Keratinocyte (primary cell): ENCODE data around the gene ADGRD1. TPM values are rescaled to one million over a fixed set of nuclear protein-coding genes. Genes with fewer than 3 reads are reported as not detected.

Source experiments
- DNase-seq: peaks from one replicate; pipeline ENCODE4 v3.0.0-alpha.2; 2011; ENCODE audit warnings: low read depth, missing footprints, low spot score
- FAIRE-seq: peaks from 2 replicates; lab custom pipeline; 2011; peaks lifted over from hg19 to GRCh38; lab: Jason Lieb, UNC
- H2AFZ ChIP-seq: 2 replicates; pipeline ENCODE4 v1.6.0; 2012; ENCODE audit warnings: low read length, control low read depth, inconsistent platforms; ENCODE audit not compliant: control insufficient read depth
- H3K27ac ChIP-seq: 2 replicates; pipeline ENCODE4 v1.5.1; 2011; ENCODE audit warnings: low read length; ENCODE audit not compliant: control insufficient read depth, insufficient read depth
- H3K27me3 ChIP-seq: 3 replicates; pipeline ENCODE4 v1.6.0; 2011; ENCODE audit warnings: low read length; ENCODE audit not compliant: control insufficient read depth, insufficient read depth; ENCODE audit errors: extremely low read depth
- H3K36me3 ChIP-seq, 2 experiments: 2 replicates in 1 of 2; 3 replicates in 1 of 2; pipeline ENCODE4 v1.5.1; 2011; ENCODE audit warnings: low read length in 2 of 2, mild to moderate bottlenecking in 1 of 2; ENCODE audit not compliant: control insufficient read depth in 2 of 2, insufficient read depth in 2 of 2; ENCODE audit errors: extremely low read depth in 1 of 2
- H3K4me1 ChIP-seq: 3 replicates; pipeline ENCODE4 v1.5.1; 2011; ENCODE audit warnings: low read length; ENCODE audit not compliant: control insufficient read depth, insufficient read depth; ENCODE audit errors: extremely low read depth
- H3K4me2 ChIP-seq: 3 replicates; pipeline ENCODE4 v1.6.0; 2011; ENCODE audit warnings: low read depth, low read length; ENCODE audit not compliant: control insufficient read depth, insufficient read depth; ENCODE audit errors: extremely low read depth
- H3K4me3 ChIP-seq, 3 experiments: fragments of 200-600 bp in 1 of 3; sonication (generic) in 1 of 3; 2 replicates in 2 of 3; 3 replicates in 1 of 3; pipeline ENCODE4 v1.5.1; 2011 to 2016; ENCODE audit warnings: low read length in 3 of 3, mild to moderate bottlenecking in 3 of 3, control low read depth in 2 of 3, inconsistent platforms in 1 of 3, low read depth in 1 of 3, mixed read lengths in 1 of 3, mixed run types in 1 of 3, moderate library complexity in 1 of 3; ENCODE audit not compliant: control insufficient read depth in 2 of 3, insufficient read depth in 2 of 3; ENCODE audit errors: extremely low read depth in 1 of 3
- H3K79me2 ChIP-seq: 2 replicates; pipeline ENCODE4 v1.6.0; 2012; ENCODE audit warnings: low read length; ENCODE audit not compliant: control insufficient read depth, insufficient read depth
- H3K9ac ChIP-seq: 3 replicates; pipeline ENCODE4 v1.6.0; 2011; ENCODE audit warnings: low read length; ENCODE audit not compliant: control insufficient read depth, insufficient read depth; ENCODE audit errors: extremely low read depth
- H3K9me1 ChIP-seq: 3 replicates; pipeline ENCODE4 v1.6.0; 2011; ENCODE audit warnings: low read length; ENCODE audit not compliant: control insufficient read depth, insufficient read depth; ENCODE audit errors: extremely low read depth
- H3K9me3 ChIP-seq: 2 replicates; pipeline ENCODE4 v1.5.1; 2012; ENCODE audit warnings: low read depth, low read length; ENCODE audit not compliant: control insufficient read depth
- H4K20me1 ChIP-seq: 3 replicates; pipeline ENCODE4 v1.6.0; 2011; ENCODE audit warnings: low read length; ENCODE audit not compliant: control insufficient read depth, insufficient read depth; ENCODE audit errors: extremely low read depth
- CTCF ChIP-seq, 3 experiments: IDR thresholded peaks in 1 of 3; conservative IDR thresholded peaks in 1 of 3; optimal IDR thresholded peaks in 1 of 3; 2 replicates in 2 of 3; 3 replicates in 1 of 3; pipeline versions ENCODE3 to v1.5.1; 2011; ENCODE audit warnings: low read length in 3 of 3, mild to moderate bottlenecking in 3 of 3, moderate library complexity in 2 of 3, control low read depth in 1 of 3, inconsistent platforms in 1 of 3; ENCODE audit not compliant: insufficient read depth in 2 of 3; ENCODE audit errors: extremely low read depth in 1 of 3
- EZH2 ChIP-seq: IDR thresholded peaks from one replicate; pipeline ENCODE4 v1.6.1; 2012; ENCODE audit warnings: inconsistent platforms, mild to moderate bottlenecking, low read length, moderate library complexity
- dilution Hi-C: fragments of 300-500 bp; cut with MboI; formaldehyde crosslinking; loops from one replicate; pipeline ENCODE4 v1.7.0; 2020; ENCODE audit warnings: low sequenced_read_pairs; ENCODE audit not compliant: extremely low pct_ligation_motif_present
- polyA plus RNA-seq, 5 experiments: library from polyadenylated mRNA; depleted of rRNA in 3 of 5; stranded (reverse) in 3 of 5; stranded (forward) in 1 of 5; unstranded in 1 of 5; fragments of >200 nt; gene quantifications; 1 replicate in 1 of 5; 2 replicates in 3 of 5; 3 replicates in 1 of 5; pipeline versions ENCODE4 v1.2.1 to v1.2.3, GENCODE V29; 2011 to 2012; ENCODE audit warnings: missing spikeins in 2 of 5, low read depth in 1 of 5, low replicate concordance in 1 of 5

ADGRD1 gene
- polyA plus RNA-seq, 1 donor (not counting 4 experiments of a cell fraction or from before 2014, with no cell fraction given), result not detected

GRCh38 chr12:130970908-130971233, 17.2 kb downstream of the ADGRD1 start:
- Histone ChIP-seq H3K36me3 (no peaks in the 10 kb centered on the region), H3K27me3 (no peaks in the 10 kb centered on the region), H3K4me1 (no peaks in the 10 kb centered on the region), H3K27ac (no peak overlapping the region), H3K9ac (no peak overlapping the region), H3K79me2 (no peaks in the 10 kb centered on the region), H3K4me2 (no peak overlapping the region), H3K9me3 (no peaks in the 10 kb centered on the region), H2AFZ (no peak overlapping the region), H3K9me1 (no peaks in the 10 kb centered on the region), H4K20me1 (no peaks in the 10 kb centered on the region), H3K4me3 (no peak overlapping the region)
- FAIRE-seq, result no peak
- DNase-seq, result no peak
- no peak for TF ChIP-seq EZH2
- no peak for TF ChIP-seq CTCF (optimal IDR thresholded peaks at IDR 0.05 in 1 of 3, IDR thresholded peaks at IDR 0.05 in 1 of 3, conservative IDR thresholded peaks at IDR 0.05 in 1 of 3; ENCODE audit: extremely low read depth in 1 of 3, insufficient read depth in 2 of 3, low read length in 3 of 3)
- dilution Hi-C loops, result no loop called here

GRCh38 chr12:130971925-130972585, 18.3 kb downstream of the ADGRD1 start:
- Histone ChIP-seq H3K4me1 (no peaks in the 10 kb centered on the region), H3K27ac (no peak overlapping the region), H3K36me3 (no peaks in the 10 kb centered on the region), H4K20me1 (no peaks in the 10 kb centered on the region), H2AFZ (no peak overlapping the region), H3K4me3 (no peak overlapping the region), H3K27me3 (no peaks in the 10 kb centered on the region), H3K9me1 (no peaks in the 10 kb centered on the region), H3K9me3 (no peaks in the 10 kb centered on the region), H3K79me2 (no peaks in the 10 kb centered on the region), H3K4me2 (no peak overlapping the region), H3K9ac (no peak overlapping the region)
- DNase-seq, result no peak
- dilution Hi-C loops, result no loop called here
- FAIRE-seq, result no peak
- no peak for TF ChIP-seq EZH2
- TF ChIP-seq CTCF (optimal IDR thresholded peaks at IDR 0.05 in 1 of 3, IDR thresholded peaks at IDR 0.05 in 1 of 3, conservative IDR thresholded peaks at IDR 0.05 in 1 of 3; ENCODE audit: extremely low read depth in 1 of 3, insufficient read depth in 2 of 3, low read length in 3 of 3), result no peak
